ENCODE measurements around the gene EVA1C. TPM values are rescaled to one million over a fixed set of nuclear protein-coding genes. Genes with fewer than 3 reads are reported as not detected.
"Not testable (repeated sequence)": the region's sequence is repeated elsewhere in the genome, so short reads cannot be mapped to it uniquely, and the experiment has no call there.

Gene EVA1C
- total and polyA plus RNA-seq, 7 donors = 5.5 to 10.7 (median 6.1) TPM

DNA sequence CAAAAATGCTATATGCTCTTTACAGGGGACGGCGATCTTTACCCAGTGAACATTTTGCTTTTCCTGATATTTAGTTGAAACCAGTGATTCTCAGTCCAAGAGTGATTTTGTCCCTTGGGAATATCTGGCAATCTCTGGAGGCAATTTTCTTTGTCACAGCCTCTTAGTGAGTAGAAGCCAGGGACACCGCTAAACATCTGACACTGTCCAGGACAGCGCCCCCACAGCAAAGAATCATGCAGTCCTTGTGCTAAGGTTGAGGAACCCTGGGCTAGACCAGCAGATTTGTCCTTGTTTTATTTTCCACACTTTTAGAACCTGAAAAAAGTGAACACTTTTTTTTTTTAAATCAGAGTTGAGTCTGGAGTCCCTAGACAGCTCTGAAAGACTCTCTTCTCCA, 13.1 kb downstream of the EVA1C start:
- ATAC-seq = no peak
- 71 to 83% (median 75%) methylated on average over 4 of the region's 4 CpGs for WGBS, 3 donors
- peaks cover 5% of the 10 kb centered on the region for H3K9me3 ChIP-seq
- no peak overlapping the region for H3K4me3 ChIP-seq
- TF ChIP-seq, protein P1, sequence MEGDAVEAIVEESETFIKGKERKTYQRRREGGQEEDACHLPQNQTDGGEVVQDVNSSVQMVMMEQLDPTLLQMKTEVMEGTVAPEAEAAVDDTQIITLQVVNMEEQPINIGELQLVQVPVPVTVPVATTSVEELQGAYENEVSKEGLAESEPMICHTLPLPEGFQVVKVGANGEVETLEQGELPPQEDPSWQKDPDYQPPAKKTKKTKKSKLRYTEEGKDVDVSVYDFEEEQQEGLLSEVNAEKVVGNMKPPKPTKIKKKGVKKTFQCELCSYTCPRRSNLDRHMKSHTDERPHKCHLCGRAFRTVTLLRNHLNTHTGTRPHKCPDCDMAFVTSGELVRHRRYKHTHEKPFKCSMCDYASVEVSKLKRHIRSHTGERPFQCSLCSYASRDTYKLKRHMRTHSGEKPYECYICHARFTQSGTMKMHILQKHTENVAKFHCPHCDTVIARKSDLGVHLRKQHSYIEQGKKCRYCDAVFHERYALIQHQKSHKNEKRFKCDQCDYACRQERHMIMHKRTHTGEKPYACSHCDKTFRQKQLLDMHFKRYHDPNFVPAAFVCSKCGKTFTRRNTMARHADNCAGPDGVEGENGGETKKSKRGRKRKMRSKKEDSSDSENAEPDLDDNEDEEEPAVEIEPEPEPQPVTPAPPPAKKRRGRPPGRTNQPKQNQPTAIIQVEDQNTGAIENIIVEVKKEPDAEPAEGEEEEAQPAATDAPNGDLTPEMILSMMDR (IDR thresholded peaks at IDR 0.05) = no peak
- H3K4me1 ChIP-seq = no peaks in the 10 kb centered on the region
- no peaks in the 10 kb centered on the region for H3K36me3 ChIP-seq (ENCODE audit: insufficient read depth in 1 of 2, low read depth in 1 of 2)
- H3K27ac ChIP-seq = no peak overlapping the region
- no peak for DNase-seq
- no peaks in the 10 kb centered on the region for H3K27me3 ChIP-seq (ENCODE audit: insufficient read depth in 3 of 3, low read length in 2 of 3)
- intact Hi-C loops (cut with DNase I) = no loop called here

DNA sequence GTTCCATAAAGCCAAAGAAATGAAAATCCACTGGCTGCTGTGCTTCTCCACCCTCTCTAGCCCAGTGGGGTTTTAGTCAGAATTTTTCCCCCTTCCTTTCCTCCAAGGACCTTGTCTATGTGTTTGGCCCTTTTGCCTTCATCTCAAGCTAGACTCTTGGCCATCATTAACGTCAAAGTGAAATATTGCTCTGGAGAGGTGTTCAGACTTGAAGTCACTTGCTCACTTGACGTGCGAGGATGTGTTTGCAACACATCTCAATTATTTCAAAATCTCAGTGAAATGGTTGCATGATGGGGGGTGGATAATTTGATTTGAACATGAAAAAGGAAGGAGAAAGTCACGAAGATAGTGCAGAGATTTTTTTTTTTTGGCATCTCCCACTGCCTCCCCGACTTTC, 13.6 kb downstream of the EVA1C start:
- peaks cover 5% of the 10 kb centered on the region for H3K9me3 ChIP-seq
- no peak for ATAC-seq
- no peak for DNase-seq
- H3K4me1 ChIP-seq = no peaks in the 10 kb centered on the region
- 50 to 59% (median 51%) methylated on average over 5 of the region's 5 CpGs for WGBS, 3 donors
- no peaks in the 10 kb centered on the region for H3K36me3 ChIP-seq (ENCODE audit: insufficient read depth in 1 of 2, low read depth in 1 of 2)
- H3K4me3 ChIP-seq = no peak overlapping the region
- intact Hi-C loops (cut with DNase I) = no loop called here
- TF ChIP-seq, protein P1 (IDR thresholded peaks at IDR 0.05) = no peak
- H3K27ac ChIP-seq = no peak overlapping the region
- no peaks in the 10 kb centered on the region for H3K27me3 ChIP-seq (ENCODE audit: insufficient read depth in 3 of 3, low read length in 2 of 3)

DNA sequence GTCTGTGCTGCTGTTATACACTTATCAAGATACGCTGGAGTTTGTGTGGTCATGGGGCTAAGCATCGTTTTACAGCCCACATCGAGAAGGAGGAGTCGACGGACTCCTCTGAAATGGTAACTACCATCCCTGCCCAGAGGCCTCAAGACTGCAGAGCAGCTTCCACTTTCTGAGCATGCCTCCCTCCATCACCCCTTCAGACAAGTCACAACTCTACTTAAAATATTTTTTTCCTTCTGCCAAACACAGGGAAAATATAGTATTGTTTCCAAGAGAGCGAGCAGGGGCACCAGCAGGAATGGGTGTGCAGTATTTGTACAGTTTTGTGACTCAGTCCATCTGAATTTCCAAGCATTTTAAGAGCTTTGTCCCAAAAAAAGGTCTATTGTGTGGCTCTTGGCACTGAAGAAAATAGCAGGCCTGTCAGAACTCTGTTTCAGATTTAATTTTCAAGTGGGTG, 14.1 kb downstream of the EVA1C start:
- intact Hi-C loops (cut with DNase I) = no loop called here
- no peak for DNase-seq
- ATAC-seq = no peak
- no peaks in the 10 kb centered on the region for H3K36me3 ChIP-seq (ENCODE audit: insufficient read depth in 1 of 2, low read depth in 1 of 2)
- H3K27me3 ChIP-seq (ENCODE audit: insufficient read depth in 3 of 3, low read length in 2 of 3) = no peaks in the 10 kb centered on the region
- 42 to 49% (median 44%) methylated on average over 6 of the region's 6 CpGs for WGBS, 3 donors
- H3K27ac ChIP-seq = no peak overlapping the region
- H3K4me3 ChIP-seq = no peak overlapping the region
- H3K9me3 ChIP-seq = peaks cover 5% of the 10 kb centered on the region
- TF ChIP-seq, protein P1 (IDR thresholded peaks at IDR 0.05) = no peak
- no peaks in the 10 kb centered on the region for H3K4me1 ChIP-seq

DNA sequence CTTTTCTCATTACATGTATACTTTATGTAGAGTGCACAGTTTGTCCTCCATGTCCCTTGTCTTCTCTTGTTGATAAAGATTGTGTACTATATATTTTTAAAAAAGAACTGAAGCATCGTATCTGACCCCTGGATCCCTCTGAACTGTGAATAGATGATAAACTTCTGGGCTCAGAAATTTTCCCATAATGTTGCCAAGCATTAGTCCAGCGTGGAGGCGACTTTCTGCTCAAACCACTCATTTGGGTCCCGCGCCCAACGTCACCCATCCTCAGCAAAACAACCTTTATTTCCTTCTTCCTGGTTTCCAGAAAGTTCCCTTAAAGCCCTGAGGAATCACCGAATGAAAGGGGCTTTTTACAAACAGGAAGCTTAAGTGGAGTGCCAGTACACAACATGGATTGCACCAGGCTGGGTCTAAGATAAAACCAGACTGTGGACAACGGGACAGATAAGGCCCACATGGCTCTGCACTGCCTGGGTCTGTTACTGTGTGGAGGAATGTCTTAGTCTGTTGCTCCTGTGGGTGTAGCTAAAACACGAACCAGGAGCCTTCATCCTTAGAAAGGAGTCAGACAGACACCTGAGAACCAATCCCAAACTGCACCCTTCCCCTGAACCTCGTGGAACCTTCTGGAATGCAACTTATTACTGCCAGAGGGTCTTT, 15.6 kb downstream of the EVA1C start:
- DNase-seq (no peak), ATAC-seq (no peak)
- Histone ChIP-seq H3K27ac (no peak overlapping the region), H3K9me3 (no peaks in the 10 kb centered on the region), H3K4me3 (no peak overlapping the region), H3K36me3 (ENCODE audit: insufficient read depth in 1 of 2, low read depth in 1 of 2) (no peaks in the 10 kb centered on the region), H3K27me3 (ENCODE audit: insufficient read depth in 3 of 3, low read length in 2 of 3) (no peaks in the 10 kb centered on the region), H3K4me1 (no peaks in the 10 kb centered on the region)
- intact Hi-C loops (cut with DNase I) = no loop called here
- WGBS, 3 donors = 50 to 54% (median 51%) methylated on average over 10 of the region's 10 CpGs
- TF ChIP-seq, protein P1 (IDR thresholded peaks at IDR 0.05) = no peak

DNA sequence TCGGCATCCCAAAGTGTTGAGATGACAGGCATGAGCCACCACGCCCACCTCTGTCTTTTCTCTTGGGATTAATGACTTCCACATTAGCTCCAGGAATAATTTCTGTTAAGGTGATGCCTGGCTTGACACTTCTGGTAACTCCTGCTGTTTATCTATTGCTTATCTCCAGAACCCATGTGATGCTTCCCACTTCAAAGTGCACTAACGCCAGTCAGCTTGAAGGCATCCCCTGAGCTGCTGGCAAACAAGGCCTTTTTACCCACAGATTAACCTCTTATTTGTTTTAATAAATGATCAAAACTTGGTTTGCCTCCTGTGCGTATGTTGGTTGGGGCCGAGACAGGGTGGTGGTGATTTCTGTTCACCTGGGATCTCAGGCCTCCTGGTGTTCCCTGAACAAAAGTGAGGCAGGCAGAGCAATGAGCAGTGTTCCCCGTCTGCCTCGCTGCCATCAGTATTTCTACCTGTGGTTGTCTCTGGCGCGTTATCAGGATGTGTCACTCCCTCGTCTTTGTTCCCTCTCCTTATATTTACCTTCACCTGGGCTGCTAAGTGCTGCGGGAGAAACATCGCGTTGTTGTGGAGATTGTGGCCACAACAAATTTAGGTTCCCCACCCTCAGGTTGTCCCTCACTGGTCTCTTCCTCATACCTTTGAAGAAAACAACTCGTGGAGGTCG, 20.6 kb downstream of the EVA1C start:
- intact Hi-C loops (cut with DNase I); H3K27ac ChIP-seq; H3K27me3 ChIP-seq (ENCODE audit: insufficient read depth in 3 of 3, low read length in 2 of 3); ATAC-seq; H3K9me3 ChIP-seq; DNase-seq; H3K4me3 ChIP-seq; H3K4me1 ChIP-seq; H3K36me3 ChIP-seq (ENCODE audit: insufficient read depth in 1 of 2, low read depth in 1 of 2): not testable (repeated sequence)
- WGBS, 3 donors = 82 to 86% (median 85%) methylated on average over 15 of the region's 15 CpGs

Data from psoas muscle (tissue), 8 donors.